ENCODE results near the gene MKLN1.
"Not testable (repeated sequence)": the region's sequence is repeated elsewhere in the genome, so short reads cannot be mapped to it uniquely, and the experiment has no call there.

The MKLN1 gene

GRCh38 chr7:131504157-131504899 is 176.7 kb downstream of the MKLN1 start:
- DNase-seq, result no peak

- DNase-seq, result not testable (repeated sequence)
These were observed 177.5 kb downstream of the MKLN1 start for GRCh38 chr7:131505037-131505620.

GRCh38 chr7:131505636-131506557 is 178.2 kb downstream of the MKLN1 start:
- no peak for DNase-seq

GRCh38 chr7:131506597-131506996 is 178.9 kb downstream of the MKLN1 start:
- no peak for DNase-seq

GRCh38 chr7:131507592-131508331 is 180.1 kb downstream of the MKLN1 start:
- peak; percentile 77 for DNase-seq

GRCh38 chr7:131508754-131509486 is 181.2 kb downstream of the MKLN1 start:
- no peak for DNase-seq

GRCh38 chr7:131509781-131510180 is 182.1 kb downstream of the MKLN1 start:
- DNase-seq, result no peak

GRCh38 chr7:131511071-131511470 is 183.4 kb downstream of the MKLN1 start:
- no peak for DNase-seq

- no peak for DNase-seq
These were observed 184.3 kb downstream of the MKLN1 start for GRCh38 chr7:131511774-131512535.

- DNase-seq, result peak; percentile 70
These were observed 185.8 kb downstream of the MKLN1 start for GRCh38 chr7:131513245-131514061.

GRCh38 chr7:131515471-131515870 is 187.8 kb downstream of the MKLN1 start:
- DNase-seq, result not testable (repeated sequence)

- no peak for DNase-seq
These were observed 189.7 kb downstream of the MKLN1 start for GRCh38 chr7:131517218-131517923.

- DNase-seq, result no peak
These were observed 190.9 kb downstream of the MKLN1 start for GRCh38 chr7:131518626-131519025.

GRCh38 chr7:131521651-131522163 is 194.0 kb downstream of the MKLN1 start:
- no peak for DNase-seq

- peak; percentile 22 for DNase-seq
These were observed 194.8 kb downstream of the MKLN1 start for GRCh38 chr7:131522325-131522930.

GRCh38 chr7:131524115-131524514 is 196.4 kb downstream of the MKLN1 start:
- no peak for DNase-seq

- DNase-seq, result no peak
These were observed 197.0 kb downstream of the MKLN1 start for GRCh38 chr7:131524703-131525102.

GRCh38 chr7:131525820-131526219 is 198.1 kb downstream of the MKLN1 start:
- DNase-seq, result no peak

GRCh38 chr7:131527456-131527855 is 199.8 kb downstream of the MKLN1 start:
- no peak for DNase-seq
